ENCODE measurements around the gene GALNT10.

- TF ChIP-seq EZH2 (IDR thresholded peaks at IDR 0.05) (no peak), POLR2AphosphoS5 (IDR thresholded peaks at IDR 0.05; ENCODE audit: borderline replicate concordance, low read depth, low read length) (no peak)
Observed at GRCh38 chr5:154358516-154359220, 168.1 kb downstream of the GALNT10 start.

Measured in SK-N-MC (cell line).